SW480 (cell line): ENCODE data around the gene SLC12A9.
"Not testable (repeated sequence)": the region's sequence is repeated elsewhere in the genome, so short reads cannot be mapped to it uniquely, and the experiment has no call there.

Experiments used
- DNase-seq: peaks from one replicate; pipeline ENCODE4 v3.0.0-alpha.2; 2016; ENCODE audit warnings: low spot score

The SLC12A9 gene

GRCh38 chr7:100896732-100897608 is 44.5 kb downstream of the SLC12A9 start:
- no peak for DNase-seq

GRCh38 chr7:100897772-100898454 is 45.4 kb downstream of the SLC12A9 start:
- no peak for DNase-seq

- DNase-seq = no peak
Observed at GRCh38 chr7:100899432-100899831, 46.9 kb downstream of the SLC12A9 start.

GRCh38 chr7:100900978-100901377 is 48.5 kb downstream of the SLC12A9 start:
- DNase-seq = no peak

- DNase-seq = no peak
Observed at GRCh38 chr7:100901921-100902332, 49.4 kb downstream of the SLC12A9 start.

- DNase-seq = no peak
Observed at GRCh38 chr7:100902638-100903037, 50.1 kb downstream of the SLC12A9 start.

- no peak for DNase-seq
Observed at GRCh38 chr7:100908512-100908911, 56.0 kb downstream of the SLC12A9 start.

GRCh38 chr7:100910443-100910842 is 57.9 kb downstream of the SLC12A9 start:
- DNase-seq = not testable (repeated sequence)

GRCh38 chr7:100911484-100911883 is 59.0 kb downstream of the SLC12A9 start:
- DNase-seq = no peak

- no peak for DNase-seq
Observed at GRCh38 chr7:100914208-100914878, 61.8 kb downstream of the SLC12A9 start.

- DNase-seq = no peak
Observed at GRCh38 chr7:100914879-100915447, 62.5 kb downstream of the SLC12A9 start.
